DND-41 (cell line): Measurements from ENCODE around the gene JAK1.

Experiments
- EZH2 ChIP-seq: IDR thresholded peaks from 3 replicates; pipeline ENCODE4 v1.6.1; 2012; ENCODE audit warnings: borderline replicate concordance, low read depth, mild to moderate bottlenecking, moderate library complexity, low read length, inconsistent platforms; ENCODE audit not compliant: severe bottlenecking
- TF ChIP-seq, protein P1 (sequence below): IDR thresholded peaks from 2 replicates; pipeline ENCODE4 v1.5.1; 2012; ENCODE audit warnings: borderline replicate concordance, low read length, moderate library complexity, mild to moderate bottlenecking; ENCODE audit not compliant: poor library complexity, severe bottlenecking; ENCODE audit errors: extremely low read depth

DNA sequence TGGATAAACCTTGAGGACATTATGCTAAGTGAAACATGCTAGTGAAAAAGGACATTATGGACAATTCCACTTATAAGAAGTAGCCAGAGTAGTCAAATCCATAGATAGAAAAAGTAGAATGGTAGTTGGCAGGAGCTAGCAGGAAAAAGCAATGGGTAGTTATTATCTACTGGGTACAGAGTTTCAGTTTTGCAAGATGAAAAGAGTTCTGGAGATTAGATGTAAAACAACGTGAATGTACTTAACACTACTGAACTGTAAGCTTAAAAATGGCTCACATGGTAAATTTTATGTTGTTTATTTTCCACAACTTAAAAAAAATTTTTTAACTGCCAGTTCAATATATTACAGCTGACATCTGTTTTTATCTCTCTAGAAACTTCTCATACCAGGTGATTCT lies 19.4 kb downstream of the JAK1 start:
- TF ChIP-seq, protein P1, sequence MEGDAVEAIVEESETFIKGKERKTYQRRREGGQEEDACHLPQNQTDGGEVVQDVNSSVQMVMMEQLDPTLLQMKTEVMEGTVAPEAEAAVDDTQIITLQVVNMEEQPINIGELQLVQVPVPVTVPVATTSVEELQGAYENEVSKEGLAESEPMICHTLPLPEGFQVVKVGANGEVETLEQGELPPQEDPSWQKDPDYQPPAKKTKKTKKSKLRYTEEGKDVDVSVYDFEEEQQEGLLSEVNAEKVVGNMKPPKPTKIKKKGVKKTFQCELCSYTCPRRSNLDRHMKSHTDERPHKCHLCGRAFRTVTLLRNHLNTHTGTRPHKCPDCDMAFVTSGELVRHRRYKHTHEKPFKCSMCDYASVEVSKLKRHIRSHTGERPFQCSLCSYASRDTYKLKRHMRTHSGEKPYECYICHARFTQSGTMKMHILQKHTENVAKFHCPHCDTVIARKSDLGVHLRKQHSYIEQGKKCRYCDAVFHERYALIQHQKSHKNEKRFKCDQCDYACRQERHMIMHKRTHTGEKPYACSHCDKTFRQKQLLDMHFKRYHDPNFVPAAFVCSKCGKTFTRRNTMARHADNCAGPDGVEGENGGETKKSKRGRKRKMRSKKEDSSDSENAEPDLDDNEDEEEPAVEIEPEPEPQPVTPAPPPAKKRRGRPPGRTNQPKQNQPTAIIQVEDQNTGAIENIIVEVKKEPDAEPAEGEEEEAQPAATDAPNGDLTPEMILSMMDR, result no peak
- TF ChIP-seq EZH2, result no peak
